Peyer's patch (tissue), 4 donors: ENCODE measurements around the gene CENPF.

Experiments used
- CTCF ChIP-seq, 6 experiments: fragments of 450-650 bp in 4 of 6; fragments of 200-600 bp in 2 of 6; sonication (generic) in 1 of 6; IDR thresholded peaks; one replicate each; pipeline ENCODE4 v1.5.1; 2017 to 2019; ENCODE audit warnings: antibody characterized with exemption in 6 of 6, mild to moderate bottlenecking in 3 of 6, moderate library complexity in 1 of 6
- POLR2A ChIP-seq, 2 donors: fragments of 450-650 bp; IDR thresholded peaks; one replicate each; pipeline ENCODE4 v1.5.1; 2017; ENCODE audit warnings: antibody characterized with exemption in 2 of 2, mild to moderate bottlenecking in 2 of 2, moderate library complexity in 2 of 2

- TF ChIP-seq POLR2A (IDR thresholded peaks at IDR 0.05) (no peak), CTCF (IDR thresholded peaks at IDR 0.05) (no peak)
These were observed 32.5 kb downstream of the CENPF start for GRCh38 chr1:214635506-214635905.
